ENCODE results near the gene FUS. TPM values are rescaled to one million over a fixed set of nuclear protein-coding genes. Genes with fewer than 3 reads are reported as not detected.
A peak's percentile ranks its signal among the peaks of the same experiment; 100 is the strongest.
"Not testable (repeated sequence)": the region's sequence is repeated elsewhere in the genome, so short reads cannot be mapped to it uniquely, and the experiment has no call there.

The FUS gene
- total RNA-seq, 1 donor from 2014 or later, result 752 TPM

GRCh38 chr16:31141489-31142108 lies 38.3 kb upstream of the FUS start:
- ChIA-PET POLR2A (interaction anchor here (0.6 to 5.3 kb wide), 28 partner anchors 12 to 734 kb away, joined by 3 to 147 read pairs (median 5); partner anchors contain the start of genes ARMC5, FBRS, FUS and HSD3B7), CTCF (interaction anchor here (0.6 to 2.7 kb wide), 17 partner anchors 15 to 728 kb away, joined by 3 to 36 read pairs (median 5); partner anchors contain the start of genes FUS, HSD3B7, KAT8 and VKORC1)
- Mint-ChIP-seq H3K27ac (peak overlapping the region; percentile 80), H3K4me1 (peaks cover 12% of the 10 kb centered on the region), H3K4me3 (peak overlapping the region; percentile 65), H3K36me3 (ENCODE audit: low read depth) (no peaks in the 10 kb centered on the region), H3K9me3 (no peaks in the 10 kb centered on the region), H3K27me3 (peaks cover 4% of the 10 kb centered on the region)
- intact Hi-C loops (cut with micrococcal nuclease), result loop anchor here (1.0 to 2.0 kb wide), 14 partner anchors 24 to 732 kb away; partner anchors contain the start of genes ARMC5, BCKDK, FUS and HSD3B7
- DNase-seq, result no peak
- no peak for TF ChIP-seq CTCF (IDR thresholded peaks at IDR 0.05)
- ATAC-seq (ENCODE audit: low read depth), result no peak

GRCh38 chr16:31142109-31143010 lies 37.6 kb upstream of the FUS start:
- H3K9me3 Mint-ChIP-seq, result no peaks in the 10 kb centered on the region
- H3K4me3 Mint-ChIP-seq, result peak overlapping the region; percentile 65
- CTCF ChIA-PET, result interaction anchor here (0.6 to 2.7 kb wide), 19 partner anchors 15 to 727 kb away, joined by 3 to 36 read pairs (median 5); partner anchors contain the start of genes FUS, HSD3B7, KAT8 and VKORC1
- peak; percentile 97 for DNase-seq
- H3K27ac Mint-ChIP-seq, result peak overlapping the region; percentile 80
- peaks cover 5% of the 10 kb centered on the region for H3K27me3 Mint-ChIP-seq
- POLR2A ChIA-PET, result interaction anchor here (0.6 to 5.3 kb wide), 31 partner anchors 13 to 733 kb away, joined by 3 to 147 read pairs (median 5); partner anchors contain the start of genes ARMC5, FBRS, FUS and HSD3B7
- no peaks in the 10 kb centered on the region for H3K36me3 Mint-ChIP-seq (ENCODE audit: low read depth)
- ATAC-seq (ENCODE audit: low read depth), result peak; percentile 96
- intact Hi-C loops (cut with micrococcal nuclease), result loop anchor here (1.0 to 2.0 kb wide), 14 partner anchors 25 to 731 kb away; partner anchors contain the start of genes ARMC5, BCKDK, FUS and HSD3B7
- TF ChIP-seq CTCF (IDR thresholded peaks at IDR 0.05), result no peak
- H3K4me1 Mint-ChIP-seq, result peaks cover 12% of the 10 kb centered on the region

- CTCF ChIA-PET, result interaction anchor here (0.9 to 2.7 kb wide), 16 partner anchors 14 to 726 kb away, joined by 3 to 36 read pairs (median 5); partner anchors contain the start of genes FUS, HSD3B7, KAT8 and VKORC1
- ATAC-seq (ENCODE audit: low read depth), result no peak
- Mint-ChIP-seq H3K4me3 (peak overlapping the region; percentile 56), H3K9me3 (no peaks in the 10 kb centered on the region), H3K27me3 (peaks cover 10% of the 10 kb centered on the region), H3K4me1 (peaks cover 12% of the 10 kb centered on the region), H3K36me3 (ENCODE audit: low read depth) (no peaks in the 10 kb centered on the region), H3K27ac (no peak overlapping the region)
- intact Hi-C loops (cut with micrococcal nuclease), result loop anchor here (2.0 kb wide), 2 partner anchors 34 to 194 kb away; partner anchors contain the start of genes BCKDK and ORAI3
- TF ChIP-seq CTCF (IDR thresholded peaks at IDR 0.05), result no peak
- POLR2A ChIA-PET, result interaction anchor here (0.6 to 5.3 kb wide), 22 partner anchors 13 to 732 kb away, joined by 3 to 147 read pairs (median 9); partner anchors contain the start of genes ARMC5, FBRS, FUS and HSD3B7
- DNase-seq, result no peak
Observed at GRCh38 chr16:31143011-31143693, 36.8 kb upstream of the FUS start.

GRCh38 chr16:31143694-31144148 lies 36.2 kb upstream of the FUS start:
- no peaks in the 10 kb centered on the region for H3K9me3 Mint-ChIP-seq
- POLR2A ChIA-PET, result interaction anchor here (1.3 to 5.3 kb wide), 5 partner anchors 26 to 239 kb away, joined by 4 to 147 read pairs (median 12); partner anchors contain the start of genes FUS, KAT8 and PYCARD
- CTCF ChIA-PET, result interaction anchor here (0.6 to 2.7 kb wide), 3 partner anchors 117 to 243 kb away, joined by 3 to 36 read pairs (median 3); partner anchors contain the start of gene HSD3B7

GRCh38 chr16:31144418-31144817 lies 35.5 kb upstream of the FUS start:
- H3K36me3 Mint-ChIP-seq (ENCODE audit: low read depth); intact Hi-C loops (cut with micrococcal nuclease); ATAC-seq (ENCODE audit: low read depth); CTCF ChIA-PET; H3K9me3 Mint-ChIP-seq; DNase-seq; H3K27ac Mint-ChIP-seq: not testable (repeated sequence)
- peaks cover 12% of the 10 kb centered on the region for H3K4me1 Mint-ChIP-seq
- POLR2A ChIA-PET, result interaction anchor here (1.4 to 5.3 kb wide), 3 partner anchors 27 to 58 kb away, joined by 4 to 147 read pairs (median 12); partner anchors contain the start of genes FUS, KAT8 and PYCARD
- H3K4me3 Mint-ChIP-seq, result peak overlapping the region; percentile 7
- peaks cover 10% of the 10 kb centered on the region for H3K27me3 Mint-ChIP-seq

More at GRCh38 chr16:31143694-31144148, 36.2 kb upstream of the FUS start:
- no peak overlapping the region for H3K27ac Mint-ChIP-seq
- ATAC-seq (ENCODE audit: low read depth), result no peak
- peaks cover 12% of the 10 kb centered on the region for H3K4me1 Mint-ChIP-seq
- H3K27me3 Mint-ChIP-seq, result peaks cover 10% of the 10 kb centered on the region
- H3K4me3 Mint-ChIP-seq, result peak overlapping the region; percentile 56
- no peaks in the 10 kb centered on the region for H3K36me3 Mint-ChIP-seq (ENCODE audit: low read depth)
- TF ChIP-seq CTCF (IDR thresholded peaks at IDR 0.05), result no peak
- DNase-seq, result no peak
- intact Hi-C loops (cut with micrococcal nuclease), result loop anchor here (2.0 kb wide), 2 partner anchors 35 to 195 kb away; partner anchors contain the start of genes BCKDK and ORAI3
